HL-60 (cell line): ENCODE results near the gene RIPOR2.
A peak's percentile ranks its signal among the peaks of the same experiment; 100 is the strongest.

Experiments used
- CTCF ChIP-seq: IDR thresholded peaks from one replicate; pipeline ENCODE4 v1.5.1; 2011; ENCODE audit warnings: low read length, control low read depth, inconsistent platforms; ENCODE audit not compliant: insufficient read depth
- GABPA ChIP-seq: IDR thresholded peaks from 2 replicates; pipeline ENCODE4 v1.6.1; 2012; ENCODE audit warnings: low read depth
- POLR2AphosphoS5 ChIP-seq: IDR thresholded peaks from 2 replicates; pipeline ENCODE4 v1.6.1; 2012; ENCODE audit warnings: low read depth
- REST ChIP-seq: IDR thresholded peaks from 2 replicates; pipeline ENCODE4 v1.6.1; 2012; ENCODE audit warnings: low read depth; ENCODE audit not compliant: insufficient replicate concordance
- SPI1 ChIP-seq: IDR thresholded peaks from 2 replicates; pipeline ENCODE4 v1.6.1; 2012; ENCODE audit warnings: low read depth, mild to moderate bottlenecking, borderline replicate concordance

GRCh38 chr6:24974182-24975171, 38.7 kb upstream of the RIPOR2 start:
- no peak for TF ChIP-seq POLR2AphosphoS5
- peak; percentile 19; the same call in 1 of the 2 replicates for TF ChIP-seq SPI1
- TF ChIP-seq CTCF, result no peak
- TF ChIP-seq GABPA, result no peak
- TF ChIP-seq REST, result no peak
